HEK293 (cell line): Measurements from ENCODE around the gene DLG2.
A peak's percentile ranks its signal among the peaks of the same experiment; 100 is the strongest.

Experiments
- CTCF ChIA-PET: fragments of 350-600 bp; formaldehyde crosslinking; extraction: SDS; loops from one replicate; lab custom pipeline; 2021; ENCODE audit warnings: antibody characterized with exemption; lab: Yijun Ruan, JAX
- POLR2A ChIA-PET: fragments of 300-600 bp; formaldehyde crosslinking; extraction: SDS; loops from one replicate; lab custom pipeline; 2020; ENCODE audit warnings: antibody characterized with exemption, inconsistent platforms; lab: Yijun Ruan, JAX
- H3K27ac ChIP-seq: fragments of 200-500 bp; sonication (Bioruptor generic); 2 replicates; pipeline ENCODE4 v1.5.1; 2014; ENCODE audit warnings: low read depth, low read length, control low read depth, inconsistent platforms; ENCODE audit errors: extremely low read depth
- H3K36me3 ChIP-seq, 2 experiments: fragments of 200-500 bp in 1 of 2; sonication (Bioruptor generic) in 1 of 2; 1 replicate in 1 of 2; 2 replicates in 1 of 2; pipeline ENCODE4 v1.5.1; 2014 to 2017; ENCODE audit warnings: inconsistent platforms in 2 of 2, low read length in 2 of 2; ENCODE audit not compliant: control insufficient read depth in 2 of 2, insufficient read depth in 1 of 2
- H3K4me1 ChIP-seq: fragments of 200-500 bp; sonication (Bioruptor generic); 2 replicates; pipeline ENCODE4 v1.5.1; 2014; ENCODE audit warnings: mild to moderate bottlenecking, low read length, inconsistent platforms; ENCODE audit not compliant: control insufficient read depth, insufficient read depth
- H3K4me3 ChIP-seq: 2 replicates; pipeline ENCODE4 v1.5.1; 2011; ENCODE audit warnings: low read depth, mild to moderate bottlenecking, control low read depth, low read length, moderate library complexity
- H3K9me3 ChIP-seq: fragments of 200-500 bp; sonication (Bioruptor generic); 2 replicates; pipeline ENCODE4 v1.5.1; 2014; ENCODE audit warnings: low read depth, low read length, inconsistent platforms; ENCODE audit not compliant: control insufficient read depth, insufficient read depth
- KLF1 ChIP-seq: fragments of 450-650 bp; formaldehyde crosslinking; IDR thresholded peaks from 2 replicates; pipeline ENCODE4 v1.5.1; 2016; ENCODE audit warnings: missing biosample characterization, missing genetic modification characterization
- PRDM1 ChIP-seq: fragments of 450-650 bp; formaldehyde crosslinking; IDR thresholded peaks from 2 replicates; pipeline ENCODE4; 2016; ENCODE audit warnings: missing biosample characterization, missing genetic modification characterization
- SALL2 ChIP-seq: fragments of 450-650 bp; formaldehyde crosslinking; IDR thresholded peaks from 2 replicates; pipeline ENCODE4 v1.5.0; 2017; ENCODE audit warnings: missing biosample characterization, mild to moderate bottlenecking, missing genetic modification characterization, borderline replicate concordance
- SP7 ChIP-seq: fragments of 450-650 bp; formaldehyde crosslinking; IDR thresholded peaks from 2 replicates; pipeline ENCODE4 v1.5.1; 2016; ENCODE audit warnings: missing biosample characterization, missing genetic modification characterization
- ZBTB8A ChIP-seq: fragments of 450-650 bp; formaldehyde crosslinking; IDR thresholded peaks from 2 replicates; pipeline ENCODE4 v1.5.1; 2016; ENCODE audit warnings: missing biosample characterization, missing genetic modification characterization
- ZFHX2 ChIP-seq: fragments of 450-650 bp; formaldehyde crosslinking; conservative IDR thresholded peaks from 2 replicates; pipeline ENCODE4 v1.5.1; 2016; ENCODE audit warnings: missing biosample characterization, missing genetic modification characterization
- ZNF112 ChIP-seq: fragments of 450-650 bp; formaldehyde crosslinking; IDR thresholded peaks from 2 replicates; pipeline ENCODE4 v1.5.0; 2017; ENCODE audit warnings: missing biosample characterization, missing genetic modification characterization
- ZNF133 ChIP-seq: fragments of 450-650 bp; formaldehyde crosslinking; IDR thresholded peaks from 2 replicates; pipeline ENCODE4 v1.5.1; 2016; ENCODE audit warnings: missing biosample characterization, missing genetic modification characterization
- ZNF2 ChIP-seq: fragments of 450-650 bp; formaldehyde crosslinking; IDR thresholded peaks from 2 replicates; pipeline ENCODE4 v1.5.1; 2016; ENCODE audit warnings: missing biosample characterization, missing genetic modification characterization
- ZNF223 ChIP-seq: fragments of 450-650 bp; formaldehyde crosslinking; IDR thresholded peaks from 2 replicates; pipeline ENCODE4 v1.5.1; 2016; ENCODE audit warnings: missing biosample characterization, missing genetic modification characterization
- ZNF239 ChIP-seq: fragments of 450-650 bp; formaldehyde crosslinking; IDR thresholded peaks from 2 replicates; pipeline ENCODE4 v1.5.1; 2016; ENCODE audit warnings: missing biosample characterization, missing genetic modification characterization
- ZNF248 ChIP-seq: fragments of 450-650 bp; formaldehyde crosslinking; IDR thresholded peaks from 2 replicates; pipeline ENCODE4 v1.5.1; 2017; ENCODE audit warnings: missing biosample characterization, missing genetic modification characterization
- ZNF266 ChIP-seq: fragments of 450-650 bp; formaldehyde crosslinking; IDR thresholded peaks from 2 replicates; pipeline ENCODE4 v1.5.1; 2016; ENCODE audit warnings: missing biosample characterization, missing genetic modification characterization, low read depth
- ZNF350 ChIP-seq: fragments of 450-650 bp; formaldehyde crosslinking; IDR thresholded peaks from 2 replicates; pipeline ENCODE4 v1.5.0; 2017; ENCODE audit warnings: missing biosample characterization, mild to moderate bottlenecking, missing genetic modification characterization
- ZNF37A ChIP-seq: fragments of 450-650 bp; IDR thresholded peaks from 2 replicates; pipeline ENCODE4 v1.5.1; 2018; ENCODE audit warnings: missing biosample characterization, missing genetic modification characterization
- ZNF404 ChIP-seq: fragments of 450-650 bp; formaldehyde crosslinking; IDR thresholded peaks from 2 replicates; pipeline ENCODE4 v1.5.1; 2017; ENCODE audit warnings: missing biosample characterization, missing genetic modification characterization
- ZNF473 ChIP-seq: fragments of 450-650 bp; formaldehyde crosslinking; IDR thresholded peaks from 2 replicates; pipeline ENCODE4 v1.5.1; 2017; ENCODE audit warnings: missing biosample characterization, missing genetic modification characterization
- ZNF521 ChIP-seq: fragments of 450-650 bp; formaldehyde crosslinking; IDR thresholded peaks from 2 replicates; pipeline ENCODE4 v1.5.1; 2017; ENCODE audit warnings: missing biosample characterization, mild to moderate bottlenecking, missing genetic modification characterization
- ZNF585B ChIP-seq: fragments of 450-650 bp; formaldehyde crosslinking; IDR thresholded peaks from 2 replicates; pipeline ENCODE4 v1.5.1; 2016; ENCODE audit warnings: missing biosample characterization, missing genetic modification characterization
- ZNF624 ChIP-seq: fragments of 450-650 bp; formaldehyde crosslinking; IDR thresholded peaks from 2 replicates; pipeline ENCODE4 v1.5.1; 2017; ENCODE audit warnings: missing biosample characterization, missing genetic modification characterization
- ZNF654 ChIP-seq: fragments of 450-650 bp; formaldehyde crosslinking; IDR thresholded peaks from 2 replicates; pipeline ENCODE4 v1.5.1; 2016; ENCODE audit warnings: low read depth, missing biosample characterization, missing genetic modification characterization
- ZNF837 ChIP-seq: fragments of 450-650 bp; formaldehyde crosslinking; IDR thresholded peaks from 2 replicates; pipeline ENCODE4 v1.5.1; 2016; ENCODE audit warnings: missing biosample characterization, missing genetic modification characterization
- TF ChIP-seq, protein P1 (sequence below): fragments of 450-650 bp; formaldehyde crosslinking; IDR thresholded peaks from 2 replicates; pipeline ENCODE4 v1.5.1; 2016; ENCODE audit warnings: missing biosample characterization, missing genetic modification characterization
- TF ChIP-seq, protein P2 (sequence below): fragments of 450-650 bp; formaldehyde crosslinking; IDR thresholded peaks from 2 replicates; pipeline ENCODE4 v1.5.1; 2016; ENCODE audit warnings: missing biosample characterization, missing genetic modification characterization

The DLG2 gene

DNA sequence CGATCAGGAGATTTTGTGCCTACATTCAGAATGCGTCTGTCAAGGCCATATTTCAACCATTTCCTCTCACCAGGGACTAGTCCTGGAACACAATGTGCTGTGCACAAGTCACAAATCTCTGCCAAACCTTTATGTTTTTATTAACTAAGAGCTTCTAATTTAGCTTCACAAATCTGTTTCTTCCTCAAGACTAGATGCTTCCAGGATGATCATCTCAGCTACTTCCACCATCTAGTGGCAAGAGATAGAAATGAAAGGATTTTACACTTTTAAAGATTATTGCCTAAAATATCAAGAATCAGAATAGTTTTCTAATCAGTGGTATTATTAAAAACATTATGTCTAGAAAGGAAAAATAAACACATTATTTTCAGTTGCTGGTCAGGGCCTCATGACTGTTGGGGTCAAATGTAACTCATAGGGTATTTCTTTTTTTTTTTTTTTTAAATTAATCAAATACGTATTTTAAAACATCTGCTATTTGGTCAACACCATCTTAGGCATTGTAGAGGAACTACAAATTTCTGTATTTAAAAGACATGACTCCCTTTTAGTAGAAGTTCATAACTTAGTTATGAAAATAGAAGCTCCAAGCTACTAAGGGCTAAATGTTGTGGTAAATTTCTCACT is 1102.6 kb downstream of the DLG2 start:
- no peaks in the 10 kb centered on the region for H3K9me3 ChIP-seq
- H3K27ac ChIP-seq, result no peak overlapping the region
- no peaks in the 10 kb centered on the region for H3K4me1 ChIP-seq
- ChIA-PET POLR2A (no interaction called here), CTCF (interaction anchor here (0.7 to 3.1 kb wide), 14 partner anchors 19 to 697 kb away, joined by 3 to 28 read pairs (median 5); no protein-coding TSS in a partner anchor)
- no peaks in the 10 kb centered on the region for H3K36me3 ChIP-seq
- H3K4me3 ChIP-seq, result no peak overlapping the region
- TF ChIP-seq ZNF837 (tag by site-specific recombination) (no peak), ZNF585B (tag by site-specific recombination) (no peak), ZNF654 (peak; percentile 6; the same call in 1 of the 2 replicates), ZNF350 (no peak)

DNA sequence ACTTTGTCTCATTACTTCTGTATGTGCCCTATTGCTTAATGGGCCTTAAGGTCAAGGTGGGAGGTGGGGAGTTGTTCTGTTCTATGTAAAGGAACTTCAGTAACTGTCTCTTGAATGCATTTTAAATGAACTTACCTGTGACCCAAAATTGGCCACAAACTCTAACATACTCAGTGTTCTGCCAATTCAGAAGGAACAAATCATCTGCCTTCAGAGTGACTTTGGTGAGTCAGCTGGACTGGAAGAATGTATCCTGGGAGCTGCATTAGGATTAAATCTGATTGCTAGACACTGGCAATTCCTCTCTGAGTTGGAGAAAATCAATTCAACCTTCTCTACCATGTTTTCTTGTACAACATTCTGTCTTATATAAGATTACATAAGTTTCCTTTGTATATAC is 1104.8 kb downstream of the DLG2 start:
- POLR2A ChIA-PET, result no interaction called here
- Histone ChIP-seq H3K4me3 (no peak overlapping the region), H3K27ac (no peak overlapping the region), H3K4me1 (no peaks in the 10 kb centered on the region), H3K36me3 (no peaks in the 10 kb centered on the region), H3K9me3 (no peaks in the 10 kb centered on the region)
- CTCF ChIA-PET, result interaction anchor here (1.1 to 3.1 kb wide), 4 partner anchors 125 to 685 kb away, joined by 4 to 28 read pairs (median 12); no protein-coding TSS in a partner anchor
- no peak for TF ChIP-seq ZNF266 (tag by site-specific recombination)
- no peak for TF ChIP-seq ZNF112
- no peak for TF ChIP-seq ZNF521 (tag by site-specific recombination)
- no peak for TF ChIP-seq PRDM1
- no peak for TF ChIP-seq KLF1 (tag by site-specific recombination)
- TF ChIP-seq, protein P1, sequence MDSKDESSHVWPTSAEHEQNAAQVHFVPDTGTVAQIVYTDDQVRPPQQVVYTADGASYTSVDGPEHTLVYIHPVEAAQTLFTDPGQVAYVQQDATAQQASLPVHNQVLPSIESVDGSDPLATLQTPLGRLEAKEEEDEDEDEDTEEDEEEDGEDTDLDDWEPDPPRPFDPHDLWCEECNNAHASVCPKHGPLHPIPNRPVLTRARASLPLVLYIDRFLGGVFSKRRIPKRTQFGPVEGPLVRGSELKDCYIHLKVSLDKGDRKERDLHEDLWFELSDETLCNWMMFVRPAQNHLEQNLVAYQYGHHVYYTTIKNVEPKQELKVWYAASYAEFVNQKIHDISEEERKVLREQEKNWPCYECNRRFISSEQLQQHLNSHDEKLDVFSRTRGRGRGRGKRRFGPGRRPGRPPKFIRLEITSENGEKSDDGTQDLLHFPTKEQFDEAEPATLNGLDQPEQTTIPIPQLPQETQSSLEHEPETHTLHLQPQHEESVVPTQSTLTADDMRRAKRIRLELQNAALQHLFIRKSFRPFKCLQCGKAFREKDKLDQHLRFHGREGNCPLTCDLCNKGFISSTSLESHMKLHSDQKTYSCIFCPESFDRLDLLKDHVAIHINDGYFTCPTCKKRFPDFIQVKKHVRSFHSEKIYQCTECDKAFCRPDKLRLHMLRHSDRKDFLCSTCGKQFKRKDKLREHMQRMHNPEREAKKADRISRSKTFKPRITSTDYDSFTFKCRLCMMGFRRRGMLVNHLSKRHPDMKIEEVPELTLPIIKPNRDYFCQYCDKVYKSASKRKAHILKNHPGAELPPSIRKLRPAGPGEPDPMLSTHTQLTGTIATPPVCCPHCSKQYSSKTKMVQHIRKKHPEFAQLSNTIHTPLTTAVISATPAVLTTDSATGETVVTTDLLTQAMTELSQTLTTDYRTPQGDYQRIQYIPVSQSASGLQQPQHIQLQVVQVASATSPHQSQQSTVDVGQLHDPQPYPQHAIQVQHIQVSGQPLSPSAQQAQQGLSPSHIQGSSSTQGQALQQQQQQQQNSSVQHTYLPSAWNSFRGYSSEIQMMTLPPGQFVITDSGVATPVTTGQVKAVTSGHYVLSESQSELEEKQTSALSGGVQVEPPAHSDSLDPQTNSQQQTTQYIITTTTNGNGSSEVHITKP, result no peak
- no peak for TF ChIP-seq SP7
- no peak for TF ChIP-seq ZNF248
- TF ChIP-seq ZNF133, result no peak
- no peak for TF ChIP-seq ZNF37A (tag by site-specific recombination)
- TF ChIP-seq ZNF223, result no peak
- TF ChIP-seq ZNF624 (tag by site-specific recombination), result no peak
- TF ChIP-seq, protein P2, sequence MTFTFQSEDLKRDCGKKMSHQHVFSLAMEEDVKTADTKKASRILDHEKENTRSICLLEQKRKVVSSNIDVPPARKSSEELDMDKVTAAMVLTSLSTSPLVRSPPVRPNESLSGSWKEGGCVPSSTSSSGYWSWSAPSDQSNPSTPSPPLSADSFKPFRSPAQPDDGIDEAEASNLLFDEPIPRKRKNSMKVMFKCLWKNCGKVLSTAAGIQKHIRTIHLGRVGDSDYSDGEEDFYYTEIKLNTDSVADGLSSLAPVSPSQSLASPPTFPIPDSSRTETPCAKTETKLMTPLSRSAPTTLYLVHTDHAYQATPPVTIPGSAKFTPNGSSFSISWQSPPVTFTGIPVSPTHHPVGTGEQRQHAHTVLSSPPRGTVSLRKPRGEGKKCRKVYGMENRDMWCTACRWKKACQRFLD (tag by site-specific recombination), result no peak
- TF ChIP-seq ZNF473 (tag by site-specific recombination), result no peak
- TF ChIP-seq ZFHX2 (tag by site-specific recombination), result no peak
- no peak for TF ChIP-seq ZNF404 (tag by site-specific recombination)
- no peak for TF ChIP-seq ZNF239 (tag by site-specific recombination)
- TF ChIP-seq ZBTB8A (tag by site-specific recombination), result no peak
- no peak for TF ChIP-seq ZNF2
- no peak for TF ChIP-seq SALL2
